ENCODE data around the gene PDIK1L. TPM values are rescaled to one million over a fixed set of nuclear protein-coding genes. Genes with fewer than 3 reads are reported as not detected.

PDIK1L gene
- total and polyA plus RNA-seq, 9 of the 15 experiments (the other 6 are each of a cell fraction or from before 2014, with no cell fraction given) = 12.8 to 30.2 (median 21.5) TPM

- TF ChIP-seq ZBTB40 (IDR thresholded peaks at IDR 0.05) = peak; percentile 38; the same call in 1 of the 2 replicates
- no peak for TF ChIP-seq ZBTB40 (CRISPR knock-in tag; IDR thresholded peaks at IDR 0.05)
- TF ChIP-seq DLX4 (CRISPR knock-in tag; IDR thresholded peaks at IDR 0.05) = no peak
- 0 out of 2 replicates have a peak, but pooled peaks have one; percentile 34 for TF ChIP-seq TCF15 (CRISPR knock-in tag; IDR thresholded peaks at IDR 0.05)
- no peak for TF ChIP-seq ZNF140 (CRISPR knock-in tag; IDR thresholded peaks at IDR 0.05)
- TF ChIP-seq ZNF24 (IDR thresholded peaks at IDR 0.05) = peak; percentile 53; the same call in 1 of the 2 replicates
- no peak for TF ChIP-seq ZNF318 (IDR thresholded peaks at IDR 0.05; ENCODE audit: borderline replicate concordance in 1 of 2, low read depth in 1 of 2)
These were observed 50.0 kb downstream of the PDIK1L start (continued) for GRCh38 chr1:26161415-26162219.
